Sigmoid colon (tissue), 3 donors: Measurements from ENCODE around the gene MAP1B.

ENCODE experiments used
- POLR2A ChIP-seq, 2 donors: fragments of 450-650 bp; IDR thresholded peaks; one replicate each; pipeline ENCODE4 v1.6.1; 2016; ENCODE audit warnings: antibody characterized with exemption in 2 of 2, mild to moderate bottlenecking in 2 of 2, moderate library complexity in 2 of 2
- TF ChIP-seq, protein P1 (sequence below), 4 experiments: fragments of 450-650 bp in 3 of 4; fragments of 200-600 bp in 1 of 4; IDR thresholded peaks; one replicate each; pipeline ENCODE4 v1.5.1; 2016 to 2019; ENCODE audit warnings: antibody characterized with exemption in 4 of 4, mild to moderate bottlenecking in 3 of 4, moderate library complexity in 2 of 4

DNA sequence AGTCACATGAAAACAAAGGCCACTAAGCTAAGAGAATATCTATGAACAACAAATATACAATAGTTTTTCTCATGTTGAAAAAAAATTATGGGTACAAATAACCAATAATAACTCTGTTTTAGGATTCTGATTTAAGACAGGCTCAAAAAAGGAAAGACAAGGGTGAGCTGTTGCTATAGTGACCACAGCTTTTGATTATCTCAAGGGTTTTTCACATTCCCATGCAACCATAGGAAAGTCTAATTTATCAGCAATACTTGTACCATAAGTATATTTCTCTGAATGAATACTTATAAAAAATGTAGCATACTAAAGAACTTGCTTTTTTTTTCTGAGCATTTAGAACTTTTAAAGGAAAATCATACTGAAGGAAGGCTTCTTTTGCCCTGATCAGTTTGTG is 144.7 kb downstream of the MAP1B start:
- TF ChIP-seq, protein P1, sequence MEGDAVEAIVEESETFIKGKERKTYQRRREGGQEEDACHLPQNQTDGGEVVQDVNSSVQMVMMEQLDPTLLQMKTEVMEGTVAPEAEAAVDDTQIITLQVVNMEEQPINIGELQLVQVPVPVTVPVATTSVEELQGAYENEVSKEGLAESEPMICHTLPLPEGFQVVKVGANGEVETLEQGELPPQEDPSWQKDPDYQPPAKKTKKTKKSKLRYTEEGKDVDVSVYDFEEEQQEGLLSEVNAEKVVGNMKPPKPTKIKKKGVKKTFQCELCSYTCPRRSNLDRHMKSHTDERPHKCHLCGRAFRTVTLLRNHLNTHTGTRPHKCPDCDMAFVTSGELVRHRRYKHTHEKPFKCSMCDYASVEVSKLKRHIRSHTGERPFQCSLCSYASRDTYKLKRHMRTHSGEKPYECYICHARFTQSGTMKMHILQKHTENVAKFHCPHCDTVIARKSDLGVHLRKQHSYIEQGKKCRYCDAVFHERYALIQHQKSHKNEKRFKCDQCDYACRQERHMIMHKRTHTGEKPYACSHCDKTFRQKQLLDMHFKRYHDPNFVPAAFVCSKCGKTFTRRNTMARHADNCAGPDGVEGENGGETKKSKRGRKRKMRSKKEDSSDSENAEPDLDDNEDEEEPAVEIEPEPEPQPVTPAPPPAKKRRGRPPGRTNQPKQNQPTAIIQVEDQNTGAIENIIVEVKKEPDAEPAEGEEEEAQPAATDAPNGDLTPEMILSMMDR (IDR thresholded peaks at IDR 0.05), result no peak
- TF ChIP-seq POLR2A (IDR thresholded peaks at IDR 0.05), result no peak
